ENCODE results near the gene TMEM72. TPM values are rescaled to one million over a fixed set of nuclear protein-coding genes. Genes with fewer than 3 reads are reported as not detected.

The TMEM72 gene
- total RNA-seq, 1 experiment from 2014 or later: not detected

Other genes with a start within 250 kb of the TMEM72 start
- 0.63 and 0.94 TPM in 2 replicates for gene RASSF4, start 48.5 kb downstream of the TMEM72 start, total RNA-seq (2014; rRNA removed; shearing (Covaris generic))
- 0.64 and 0.89 TPM in 2 replicates for gene DEPP1, start 67.5 kb downstream of the TMEM72 start, total RNA-seq (2014; rRNA removed; shearing (Covaris generic))
- 1.1 and 1.3 TPM in 2 replicates for gene ZNF22, start 89.6 kb downstream of the TMEM72 start, total RNA-seq (2014; rRNA removed; shearing (Covaris generic))